Measurements from ENCODE around the gene CDK6. TPM values are rescaled to one million over a fixed set of nuclear protein-coding genes. Genes with fewer than 3 reads are reported as not detected.

Gene CDK6
- total RNA-seq, 1 donor = 36.0 TPM

DNA sequence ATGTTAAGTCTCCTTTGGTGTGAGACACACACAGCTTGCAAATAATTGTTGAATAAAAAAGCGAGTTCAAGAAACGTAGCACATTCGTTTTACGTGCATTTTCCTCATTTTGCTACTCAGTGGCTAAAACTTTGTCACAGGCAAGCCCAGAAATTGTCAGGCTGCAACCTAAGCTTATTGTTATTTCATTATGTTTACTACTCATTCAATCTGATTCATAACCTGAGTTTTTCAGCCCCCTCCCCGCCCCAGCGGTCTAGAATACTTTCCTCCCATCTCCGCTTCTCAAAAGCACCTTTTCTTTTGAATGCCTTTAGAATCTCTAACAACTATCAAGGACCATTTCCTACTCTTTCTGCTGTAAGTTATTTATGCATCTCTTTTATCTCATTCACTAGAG, 247.3 kb downstream of the CDK6 start:
- H3K4me3 ChIP-seq (ENCODE audit: low read depth, low read length) = peak overlapping the region; percentile 97
- TF ChIP-seq, protein P1, sequence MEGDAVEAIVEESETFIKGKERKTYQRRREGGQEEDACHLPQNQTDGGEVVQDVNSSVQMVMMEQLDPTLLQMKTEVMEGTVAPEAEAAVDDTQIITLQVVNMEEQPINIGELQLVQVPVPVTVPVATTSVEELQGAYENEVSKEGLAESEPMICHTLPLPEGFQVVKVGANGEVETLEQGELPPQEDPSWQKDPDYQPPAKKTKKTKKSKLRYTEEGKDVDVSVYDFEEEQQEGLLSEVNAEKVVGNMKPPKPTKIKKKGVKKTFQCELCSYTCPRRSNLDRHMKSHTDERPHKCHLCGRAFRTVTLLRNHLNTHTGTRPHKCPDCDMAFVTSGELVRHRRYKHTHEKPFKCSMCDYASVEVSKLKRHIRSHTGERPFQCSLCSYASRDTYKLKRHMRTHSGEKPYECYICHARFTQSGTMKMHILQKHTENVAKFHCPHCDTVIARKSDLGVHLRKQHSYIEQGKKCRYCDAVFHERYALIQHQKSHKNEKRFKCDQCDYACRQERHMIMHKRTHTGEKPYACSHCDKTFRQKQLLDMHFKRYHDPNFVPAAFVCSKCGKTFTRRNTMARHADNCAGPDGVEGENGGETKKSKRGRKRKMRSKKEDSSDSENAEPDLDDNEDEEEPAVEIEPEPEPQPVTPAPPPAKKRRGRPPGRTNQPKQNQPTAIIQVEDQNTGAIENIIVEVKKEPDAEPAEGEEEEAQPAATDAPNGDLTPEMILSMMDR (IDR thresholded peaks at IDR 0.05; ENCODE audit: insufficient read depth, low read length) = no peak
- no peak for DNase-seq (ENCODE audit: low read depth)

GRCh38 chr7:92588561-92588960, 247.8 kb downstream of the CDK6 start:
- no peak for DNase-seq (ENCODE audit: low read depth)
- H3K4me3 ChIP-seq (ENCODE audit: low read depth, low read length) = peak overlapping the region; percentile 97
- TF ChIP-seq, protein P1 (IDR thresholded peaks at IDR 0.05; ENCODE audit: insufficient read depth, low read length) = no peak

DNA sequence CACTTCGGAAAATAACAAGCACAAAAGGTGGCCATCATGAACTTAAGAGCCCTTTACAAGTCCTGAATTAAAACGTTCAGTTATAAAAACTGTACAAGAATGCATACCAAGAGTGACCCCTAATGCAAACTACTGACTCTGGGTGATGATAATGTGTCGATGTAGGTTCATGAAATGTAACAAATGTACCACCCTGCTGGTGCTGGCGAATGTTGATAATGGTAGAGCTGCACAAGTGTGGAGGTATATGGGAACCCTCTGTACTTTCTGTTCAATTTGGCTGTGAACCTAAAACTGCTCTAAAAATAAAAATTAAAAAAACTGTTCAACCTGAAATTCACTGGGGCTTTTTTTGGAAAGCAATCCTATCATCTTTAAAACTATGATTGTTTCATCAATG, 249.5 kb downstream of the CDK6 start:
- no peak for DNase-seq (ENCODE audit: low read depth)
- no peak overlapping the region for H3K4me3 ChIP-seq (ENCODE audit: low read depth, low read length)
- TF ChIP-seq, protein P1 (IDR thresholded peaks at IDR 0.05; ENCODE audit: insufficient read depth, low read length) = no peak

DNA sequence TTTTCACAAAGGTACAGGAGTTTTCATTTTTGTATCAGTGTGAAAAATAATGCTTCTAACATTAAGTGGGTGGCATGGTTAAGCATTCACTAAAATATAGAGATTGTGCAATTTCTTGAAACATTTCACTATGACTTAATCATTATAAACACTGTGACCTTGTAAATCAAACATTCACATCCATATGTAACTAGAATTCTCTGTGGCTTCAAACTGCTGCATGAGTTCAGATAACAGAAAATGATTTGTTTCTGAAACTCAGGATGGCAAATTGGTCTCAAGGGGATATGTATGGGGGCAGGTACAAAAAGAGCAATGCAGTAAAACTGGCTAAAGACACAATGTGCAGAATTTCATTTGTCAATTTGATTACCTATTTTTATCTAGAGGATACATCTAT, 250.0 kb downstream of the CDK6 start:
- DNase-seq (ENCODE audit: low read depth) = peak; percentile 52
- H3K4me3 ChIP-seq (ENCODE audit: low read depth, low read length) = no peak overlapping the region
- TF ChIP-seq, protein P1 (IDR thresholded peaks at IDR 0.05; ENCODE audit: insufficient read depth, low read length) = no peak

- DNase-seq (ENCODE audit: low read depth) = no peak
- TF ChIP-seq, protein P1 (IDR thresholded peaks at IDR 0.05; ENCODE audit: insufficient read depth, low read length) = no peak
- no peak overlapping the region for H3K4me3 ChIP-seq (ENCODE audit: low read depth, low read length)
Observed at GRCh38 chr7:92584953-92585352, 251.4 kb downstream of the CDK6 start.

DNA sequence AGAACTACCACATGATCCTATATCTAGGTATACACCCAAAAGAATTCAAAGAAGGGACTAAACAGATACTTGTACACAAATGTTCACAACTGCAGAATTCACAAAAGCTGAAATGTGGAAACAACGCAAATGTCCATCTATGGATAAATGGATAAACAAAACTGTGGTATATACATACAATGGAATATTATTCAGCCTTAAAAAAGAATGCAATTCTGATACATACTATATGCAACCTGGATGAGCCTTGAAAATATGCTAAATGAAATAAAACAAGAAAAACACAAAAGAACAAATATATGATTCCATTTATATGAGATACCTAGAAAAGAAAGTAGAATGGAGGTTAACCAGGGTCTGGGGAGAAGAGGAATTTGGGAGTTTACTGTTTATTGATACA, 253.4 kb downstream of the CDK6 start:
- TF ChIP-seq, protein P1 (IDR thresholded peaks at IDR 0.05; ENCODE audit: insufficient read depth, low read length) = no peak
- no peak overlapping the region for H3K4me3 ChIP-seq (ENCODE audit: low read depth, low read length)
- DNase-seq (ENCODE audit: low read depth) = no peak

DNA sequence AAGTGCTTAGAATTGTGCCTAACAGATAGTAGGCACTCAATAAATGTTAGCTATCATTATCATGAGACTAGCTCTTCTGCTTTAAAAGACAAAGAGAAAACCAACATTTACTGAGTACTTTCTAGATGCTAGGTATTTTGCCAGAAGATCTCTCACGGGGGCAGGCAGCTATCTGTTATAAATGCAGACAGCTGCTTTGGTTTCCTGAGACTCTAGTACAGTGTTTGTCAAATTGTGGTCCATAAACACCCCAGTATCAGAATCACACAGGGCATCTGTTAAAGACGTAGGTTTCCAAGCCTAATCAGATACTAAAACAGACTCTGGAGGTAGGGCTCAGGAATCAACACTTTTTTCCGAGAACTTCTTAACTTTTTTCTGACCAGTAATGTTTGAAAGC, 260.1 kb downstream of the CDK6 start:
- DNase-seq (ENCODE audit: low read depth) = no peak
- no peak overlapping the region for H3K4me3 ChIP-seq (ENCODE audit: low read depth, low read length)
- TF ChIP-seq, protein P1 (IDR thresholded peaks at IDR 0.05; ENCODE audit: insufficient read depth, low read length) = no peak
